Calu3 (cell line): Measurements from ENCODE around the gene RLBP1. TPM values are rescaled to one million over a fixed set of nuclear protein-coding genes. Genes with fewer than 3 reads are reported as not detected.

Experiments
- BruUV-seq: library from RNA; stranded (reverse); fragments of 400-500 nt; replicated peaks from 2 replicates; lab custom pipeline; 2021; lab: Mats Ljungman, UMichigan
- CTCF ChIA-PET: fragments of 300-600 bp; sonication (Branson Sonifier 250); formaldehyde crosslinking; loops from one replicate; lab custom pipeline; 2022; ENCODE audit warnings: antibody characterized with exemption; lab: Charles Lee
- DNase-seq: peaks from one replicate; pipeline ENCODE4 v3.0.0; 2022
- H3K27ac Mint-ChIP-seq: one replicate; pipeline ENCODE4 v1.8.0; 2022; ENCODE audit warnings: mixed read lengths; ENCODE audit not compliant: unreplicated experiment
- H3K27me3 Mint-ChIP-seq: one replicate; pipeline ENCODE4 v1.8.0; 2022; ENCODE audit warnings: mixed read lengths; ENCODE audit not compliant: unreplicated experiment
- H3K36me3 Mint-ChIP-seq: one replicate; pipeline ENCODE4 v1.8.0; 2022; ENCODE audit warnings: mild to moderate bottlenecking, moderate library complexity, mixed read lengths; ENCODE audit not compliant: insufficient read depth, unreplicated experiment
- H3K4me1 Mint-ChIP-seq: one replicate; pipeline ENCODE4 v1.8.0; 2022; ENCODE audit warnings: mild to moderate bottlenecking, low read depth, mixed read lengths; ENCODE audit not compliant: unreplicated experiment
- H3K4me3 Mint-ChIP-seq: one replicate; pipeline ENCODE4 v1.8.0; 2022; ENCODE audit warnings: mild to moderate bottlenecking, low read depth, moderate library complexity, mixed read lengths; ENCODE audit not compliant: unreplicated experiment
- H3K9me3 Mint-ChIP-seq: one replicate; pipeline ENCODE4 v1.8.0; 2022; ENCODE audit warnings: low read depth, mixed read lengths; ENCODE audit not compliant: unreplicated experiment
- intact Hi-C: fragments of 100-400 bp; cut with micrococcal nuclease; formaldehyde crosslinking; loops from one replicate; pipeline ENCODE4 v1.10.0; 2022; ENCODE audit not compliant: unreplicated experiment
- total RNA-seq: library from RNA; stranded (reverse); gene quantifications from 2 replicates; pipeline ENCODE4 v1.2.3, GENCODE V29; 2022
- TF ChIP-seq, protein P1 (sequence below): fragments of 200-600 bp; IDR thresholded peaks from one replicate; pipeline ENCODE4 v1.8.0; 2022; ENCODE audit warnings: antibody characterized with exemption; ENCODE audit not compliant: unreplicated experiment

The RLBP1 gene
- total RNA-seq, 1 experiment from 2014 or later: not detected

- TF ChIP-seq, protein P1, sequence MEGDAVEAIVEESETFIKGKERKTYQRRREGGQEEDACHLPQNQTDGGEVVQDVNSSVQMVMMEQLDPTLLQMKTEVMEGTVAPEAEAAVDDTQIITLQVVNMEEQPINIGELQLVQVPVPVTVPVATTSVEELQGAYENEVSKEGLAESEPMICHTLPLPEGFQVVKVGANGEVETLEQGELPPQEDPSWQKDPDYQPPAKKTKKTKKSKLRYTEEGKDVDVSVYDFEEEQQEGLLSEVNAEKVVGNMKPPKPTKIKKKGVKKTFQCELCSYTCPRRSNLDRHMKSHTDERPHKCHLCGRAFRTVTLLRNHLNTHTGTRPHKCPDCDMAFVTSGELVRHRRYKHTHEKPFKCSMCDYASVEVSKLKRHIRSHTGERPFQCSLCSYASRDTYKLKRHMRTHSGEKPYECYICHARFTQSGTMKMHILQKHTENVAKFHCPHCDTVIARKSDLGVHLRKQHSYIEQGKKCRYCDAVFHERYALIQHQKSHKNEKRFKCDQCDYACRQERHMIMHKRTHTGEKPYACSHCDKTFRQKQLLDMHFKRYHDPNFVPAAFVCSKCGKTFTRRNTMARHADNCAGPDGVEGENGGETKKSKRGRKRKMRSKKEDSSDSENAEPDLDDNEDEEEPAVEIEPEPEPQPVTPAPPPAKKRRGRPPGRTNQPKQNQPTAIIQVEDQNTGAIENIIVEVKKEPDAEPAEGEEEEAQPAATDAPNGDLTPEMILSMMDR: no peak
- no peak for DNase-seq
- H3K27me3 Mint-ChIP-seq: no peaks in the 10 kb centered on the region
- no peak overlapping the region for H3K27ac Mint-ChIP-seq
- CTCF ChIA-PET: interaction anchor here (0.6 to 1.9 kb wide), 12 partner anchors 10 to 274 kb away, joined by 3 to 12 read pairs (median 4); no protein-coding TSS in a partner anchor
- no peak overlapping the region for H3K4me3 Mint-ChIP-seq
- intact Hi-C loops: loop anchor here (5.0 kb wide), 1 partner anchor 286 kb away; no protein-coding TSS in a partner anchor
- BruUV-seq: no TSS peak
- H3K36me3 Mint-ChIP-seq: peaks cover 34% of the 10 kb centered on the region
- H3K9me3 Mint-ChIP-seq: no peaks in the 10 kb centered on the region
- H3K4me1 Mint-ChIP-seq: no peaks in the 10 kb centered on the region
Measured at GRCh38 chr15:89178307-89178977, 42.9 kb downstream of the RLBP1 start.

DNA sequence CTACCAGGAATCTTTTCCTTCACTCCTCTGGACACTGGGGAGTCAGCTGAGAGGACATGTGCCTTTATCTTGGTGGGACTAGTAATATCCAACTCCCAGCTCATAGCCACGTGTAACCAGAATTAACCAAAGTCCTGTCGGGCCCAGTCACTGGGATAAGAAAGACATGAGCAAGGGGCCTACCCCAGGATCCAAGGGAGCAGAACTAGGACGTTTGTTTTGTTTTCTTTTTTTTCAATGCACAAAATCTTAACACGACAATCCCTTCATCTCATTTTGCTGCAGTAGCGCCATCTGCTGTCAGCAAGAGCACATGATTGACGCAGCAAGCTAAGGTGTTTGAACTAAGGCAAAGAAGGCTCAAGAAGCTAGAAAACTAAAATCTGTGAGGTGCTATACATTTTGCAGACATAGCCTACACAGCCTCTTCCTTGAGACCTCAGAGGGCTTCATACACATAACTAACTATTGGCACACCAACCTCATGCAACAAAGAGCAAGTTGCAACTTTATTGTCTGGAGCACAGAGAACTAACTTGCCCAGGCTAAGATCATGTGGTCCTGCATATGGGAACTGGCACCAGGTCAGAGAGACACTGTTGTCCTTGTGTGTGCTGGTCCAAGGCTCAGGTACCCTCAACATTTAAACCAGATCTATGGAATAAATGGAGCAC lies 43.6 kb downstream of the RLBP1 start:
- TF ChIP-seq, protein P1: peak; percentile 76
- Mint-ChIP-seq H3K4me1 (no peaks in the 10 kb centered on the region), H3K27me3 (no peaks in the 10 kb centered on the region), H3K4me3 (no peak overlapping the region), H3K27ac (no peak overlapping the region), H3K9me3 (no peaks in the 10 kb centered on the region), H3K36me3 (peaks cover 34% of the 10 kb centered on the region)
- intact Hi-C loops: loop anchor here (1.0 to 5.0 kb wide), 3 partner anchors 120 to 285 kb away; no protein-coding TSS in a partner anchor
- no TSS peak for BruUV-seq
- peak; percentile 70 for DNase-seq
- CTCF ChIA-PET: interaction anchor here (0.6 to 1.9 kb wide), 12 partner anchors 10 to 273 kb away, joined by 3 to 12 read pairs (median 4); no protein-coding TSS in a partner anchor

DNA sequence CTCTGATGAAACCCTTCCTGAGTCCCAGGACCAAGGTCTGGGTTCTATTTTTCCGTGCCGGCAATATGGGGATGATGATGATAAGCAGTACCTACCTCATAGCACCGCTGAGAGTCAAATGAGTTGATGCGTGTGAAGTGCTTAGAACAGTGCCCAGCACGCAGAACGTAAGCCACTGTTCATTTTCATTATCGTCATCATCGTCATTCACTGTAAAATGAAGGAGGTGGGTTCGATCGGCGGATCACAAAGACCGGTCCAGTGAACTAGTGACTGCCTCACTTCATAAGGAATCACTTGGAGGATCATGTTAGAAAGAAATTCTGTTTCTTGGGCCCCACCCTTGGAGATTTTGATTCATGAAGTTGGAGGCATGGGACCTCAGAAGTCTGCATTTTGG lies 44.3 kb downstream of the RLBP1 start:
- H3K36me3 Mint-ChIP-seq: peaks cover 31% of the 10 kb centered on the region
- H3K9me3 Mint-ChIP-seq: no peaks in the 10 kb centered on the region
- TF ChIP-seq, protein P1: no peak
- BruUV-seq: no TSS peak
- H3K4me1 Mint-ChIP-seq: no peaks in the 10 kb centered on the region
- no peaks in the 10 kb centered on the region for H3K27me3 Mint-ChIP-seq
- intact Hi-C loops: loop anchor here (1.0 to 5.0 kb wide), 3 partner anchors 120 to 285 kb away; no protein-coding TSS in a partner anchor
- DNase-seq: no peak
- H3K4me3 Mint-ChIP-seq: no peak overlapping the region
- CTCF ChIA-PET: interaction anchor here (1.2 to 1.9 kb wide), 6 partner anchors 9 to 272 kb away, joined by 4 to 12 read pairs (median 9); no protein-coding TSS in a partner anchor
- no peak overlapping the region for H3K27ac Mint-ChIP-seq

- H3K36me3 Mint-ChIP-seq: peaks cover 24% of the 10 kb centered on the region
- no peaks in the 10 kb centered on the region for H3K27me3 Mint-ChIP-seq
- DNase-seq: no peak
- CTCF ChIA-PET: no interaction called here
- intact Hi-C loops: loop anchor here (5.0 kb wide), 1 partner anchor 283 kb away; no protein-coding TSS in a partner anchor
- no TSS peak for BruUV-seq
- no peaks in the 10 kb centered on the region for H3K4me1 Mint-ChIP-seq
- no peaks in the 10 kb centered on the region for H3K9me3 Mint-ChIP-seq
- H3K27ac Mint-ChIP-seq: no peak overlapping the region
- TF ChIP-seq, protein P1: no peak
- H3K4me3 Mint-ChIP-seq: no peak overlapping the region
Measured at GRCh38 chr15:89175617-89176191, 45.7 kb downstream of the RLBP1 start.
